Neural cell (in vitro differentiated cells): ENCODE results near the gene IFIT3.

ENCODE experiments used
- EZH2 ChIP-seq: fragments of 200-600, 300-800 bp; shearing (Covaris generic), sonication (generic); IDR thresholded peaks from 2 replicates; pipeline ENCODE4 v1.6.1; 2014; ENCODE audit warnings: antibody characterized with exemption, low read length, borderline replicate concordance, mild to moderate bottlenecking; ENCODE audit not compliant: insufficient read depth, poor library complexity, severe bottlenecking
- TAF1 ChIP-seq: IDR thresholded peaks from 2 replicates; pipeline ENCODE4 v1.6.1; 2012; ENCODE audit warnings: low read depth
- TF ChIP-seq, protein P1 (sequence below): fragments of 450-650 bp; IDR thresholded peaks from 2 replicates; pipeline ENCODE4 v1.5.1; 2014; ENCODE audit warnings: antibody characterized with exemption, mild to moderate bottlenecking, moderate library complexity; ENCODE audit not compliant: poor library complexity, severe bottlenecking

DNA sequence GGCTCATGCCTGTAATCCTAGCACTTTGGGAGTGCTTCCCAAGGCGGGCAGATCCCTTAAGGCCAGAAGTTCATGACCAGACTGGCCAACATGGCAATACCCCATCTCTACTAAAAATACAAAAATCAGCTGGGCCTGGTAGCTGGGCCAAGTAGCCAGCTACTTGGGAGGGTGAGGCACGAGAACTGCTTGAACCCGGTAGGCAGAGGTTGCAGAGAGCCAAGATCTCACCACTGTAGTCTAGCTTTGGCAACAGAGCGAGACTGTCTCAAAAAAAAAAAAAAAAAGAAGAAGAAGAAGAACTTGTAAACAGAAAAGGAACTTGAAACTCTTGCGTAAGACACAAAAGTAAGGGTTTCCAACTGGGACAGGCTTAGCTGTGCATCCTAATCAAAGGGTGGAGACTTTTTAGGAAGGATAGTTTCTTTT lies 31.6 kb upstream of the IFIT3 start:
- TF ChIP-seq, protein P1, sequence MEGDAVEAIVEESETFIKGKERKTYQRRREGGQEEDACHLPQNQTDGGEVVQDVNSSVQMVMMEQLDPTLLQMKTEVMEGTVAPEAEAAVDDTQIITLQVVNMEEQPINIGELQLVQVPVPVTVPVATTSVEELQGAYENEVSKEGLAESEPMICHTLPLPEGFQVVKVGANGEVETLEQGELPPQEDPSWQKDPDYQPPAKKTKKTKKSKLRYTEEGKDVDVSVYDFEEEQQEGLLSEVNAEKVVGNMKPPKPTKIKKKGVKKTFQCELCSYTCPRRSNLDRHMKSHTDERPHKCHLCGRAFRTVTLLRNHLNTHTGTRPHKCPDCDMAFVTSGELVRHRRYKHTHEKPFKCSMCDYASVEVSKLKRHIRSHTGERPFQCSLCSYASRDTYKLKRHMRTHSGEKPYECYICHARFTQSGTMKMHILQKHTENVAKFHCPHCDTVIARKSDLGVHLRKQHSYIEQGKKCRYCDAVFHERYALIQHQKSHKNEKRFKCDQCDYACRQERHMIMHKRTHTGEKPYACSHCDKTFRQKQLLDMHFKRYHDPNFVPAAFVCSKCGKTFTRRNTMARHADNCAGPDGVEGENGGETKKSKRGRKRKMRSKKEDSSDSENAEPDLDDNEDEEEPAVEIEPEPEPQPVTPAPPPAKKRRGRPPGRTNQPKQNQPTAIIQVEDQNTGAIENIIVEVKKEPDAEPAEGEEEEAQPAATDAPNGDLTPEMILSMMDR: no peak
- no peak for TF ChIP-seq EZH2
- TF ChIP-seq TAF1: no peak
